Amniotic stem cell (primary cell): ENCODE measurements around the gene RFNG.

Source experiments
- DNase-seq: peaks from one replicate; lab custom pipeline; 2025; lab: John Stamatoyannopoulos, UW

RFNG gene

DNA sequence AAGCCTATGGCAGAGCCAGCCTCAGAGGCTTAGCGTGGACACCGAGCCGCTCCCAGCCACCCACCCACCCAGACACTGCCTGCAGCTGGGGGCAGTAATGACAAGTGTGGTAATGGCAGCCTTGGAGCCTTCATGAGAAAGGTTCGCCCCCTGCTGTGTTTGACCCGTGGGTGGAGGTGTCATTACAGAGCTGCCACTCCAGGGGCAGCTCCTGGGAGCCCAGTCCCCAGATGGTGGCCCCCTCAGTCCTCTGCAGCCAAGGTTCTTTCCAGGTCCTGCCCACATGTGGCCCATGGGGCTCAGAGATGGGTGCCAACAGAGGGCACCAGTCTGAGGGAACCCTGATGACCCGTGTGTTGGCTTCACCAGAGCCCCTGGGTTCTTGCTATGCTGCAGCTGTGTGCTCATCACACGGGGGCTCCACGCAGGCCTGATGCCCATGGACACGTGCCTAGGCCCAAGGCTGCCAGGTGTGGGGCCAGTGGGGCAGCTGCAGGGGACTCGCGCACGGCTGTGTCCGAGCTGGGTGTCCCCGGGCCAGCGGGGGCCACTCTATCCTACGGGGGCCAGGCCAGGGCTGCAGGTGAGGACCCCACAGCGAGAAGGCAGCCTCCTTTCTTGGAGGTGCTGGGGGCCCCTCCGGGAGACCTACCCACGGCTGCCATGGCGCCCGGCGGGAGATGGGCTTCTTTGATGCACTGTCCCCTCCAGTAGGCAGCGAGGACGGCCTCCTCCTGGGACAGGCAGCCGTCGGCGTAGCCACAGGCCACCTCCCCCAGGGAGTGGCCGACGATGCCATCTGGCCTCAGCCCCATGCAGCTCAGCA, 38.3 kb upstream of the RFNG start:
- no peak for DNase-seq

DNA sequence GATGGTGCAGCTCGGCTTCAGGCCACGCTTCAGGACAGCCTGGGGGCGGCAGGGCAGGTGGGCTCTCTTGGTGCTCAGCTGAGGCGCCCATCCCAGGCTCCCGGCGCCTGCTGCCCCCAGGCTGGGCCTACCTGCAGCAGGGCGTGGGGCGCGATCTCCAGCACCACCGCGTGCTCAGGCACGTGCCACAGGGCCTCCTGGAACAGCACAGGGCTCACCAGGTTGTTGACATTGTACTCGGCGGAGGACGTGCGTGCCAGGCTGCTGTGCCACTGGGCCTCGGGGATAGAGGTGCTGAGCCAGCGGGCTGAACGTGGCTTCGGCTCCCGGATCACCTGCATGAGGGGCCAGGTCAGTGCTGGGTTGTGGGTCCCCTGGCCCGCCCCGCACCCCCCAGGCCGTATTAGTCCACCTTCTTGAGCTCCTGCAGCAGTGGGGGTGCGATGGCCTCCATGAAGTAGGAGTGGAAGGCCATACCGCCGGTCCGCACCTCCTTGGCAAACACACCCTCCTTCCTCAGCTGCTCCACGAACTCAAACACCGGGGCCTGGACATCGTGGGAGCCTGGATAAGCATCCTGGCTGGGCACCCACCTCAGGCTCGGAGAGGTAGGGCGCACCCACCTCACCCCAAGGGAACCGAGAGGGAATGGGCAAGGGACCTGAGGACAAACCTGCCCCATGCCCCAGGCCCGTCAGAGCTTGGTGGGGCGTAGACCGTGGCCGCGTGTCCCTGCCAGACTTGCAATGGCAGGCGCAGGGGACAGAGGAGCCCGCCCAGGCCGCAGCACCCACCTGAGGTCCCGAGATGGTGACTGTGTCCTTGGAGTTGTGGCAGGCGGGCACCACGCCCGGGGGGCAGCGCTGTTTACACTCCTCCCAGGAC, 37.5 kb upstream of the RFNG start:
- DNase-seq = no peak

DNA sequence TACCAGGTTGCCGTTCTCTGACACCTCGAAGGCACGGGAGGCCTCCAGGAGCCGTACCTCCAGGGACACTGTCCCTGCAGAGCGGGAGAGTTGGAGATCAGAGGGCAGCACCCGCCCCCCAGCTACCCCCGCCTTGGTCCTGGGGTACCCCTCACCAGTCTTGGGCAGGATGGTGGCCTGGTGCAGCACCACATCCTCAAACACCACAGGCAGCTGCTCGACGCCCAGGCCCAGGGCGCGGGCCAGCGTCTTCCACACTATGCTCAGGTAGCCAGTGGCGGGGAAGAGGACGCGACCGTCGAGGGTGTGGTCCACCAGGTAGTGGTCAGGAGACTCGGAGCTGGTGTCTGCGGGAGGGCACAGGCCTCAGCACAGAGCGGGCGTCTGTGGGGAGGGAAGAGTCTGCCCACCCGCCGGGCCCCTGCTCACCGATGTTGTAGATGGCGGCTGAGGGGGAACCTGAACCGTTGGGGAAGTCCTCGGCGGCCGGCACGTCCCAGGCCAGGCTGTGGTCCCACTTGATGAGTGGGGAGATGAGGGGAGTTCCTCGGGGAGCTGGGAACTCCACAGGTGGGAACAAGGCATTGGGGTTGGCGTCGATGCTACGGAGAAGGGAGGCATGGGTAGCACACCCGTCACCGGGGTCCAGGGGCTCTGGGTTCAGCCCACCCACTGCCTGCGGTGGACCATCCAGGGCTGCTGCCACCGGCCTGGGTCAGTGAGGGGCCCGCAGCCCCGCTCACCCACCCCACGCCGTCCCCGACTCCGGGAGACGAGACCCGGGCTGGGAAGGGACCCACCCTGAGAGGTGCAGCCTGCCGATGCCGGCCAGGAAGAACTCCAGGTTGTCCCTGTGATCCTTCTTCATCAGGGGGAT, 36.6 kb upstream of the RFNG start:
- DNase-seq = no peak

DNA sequence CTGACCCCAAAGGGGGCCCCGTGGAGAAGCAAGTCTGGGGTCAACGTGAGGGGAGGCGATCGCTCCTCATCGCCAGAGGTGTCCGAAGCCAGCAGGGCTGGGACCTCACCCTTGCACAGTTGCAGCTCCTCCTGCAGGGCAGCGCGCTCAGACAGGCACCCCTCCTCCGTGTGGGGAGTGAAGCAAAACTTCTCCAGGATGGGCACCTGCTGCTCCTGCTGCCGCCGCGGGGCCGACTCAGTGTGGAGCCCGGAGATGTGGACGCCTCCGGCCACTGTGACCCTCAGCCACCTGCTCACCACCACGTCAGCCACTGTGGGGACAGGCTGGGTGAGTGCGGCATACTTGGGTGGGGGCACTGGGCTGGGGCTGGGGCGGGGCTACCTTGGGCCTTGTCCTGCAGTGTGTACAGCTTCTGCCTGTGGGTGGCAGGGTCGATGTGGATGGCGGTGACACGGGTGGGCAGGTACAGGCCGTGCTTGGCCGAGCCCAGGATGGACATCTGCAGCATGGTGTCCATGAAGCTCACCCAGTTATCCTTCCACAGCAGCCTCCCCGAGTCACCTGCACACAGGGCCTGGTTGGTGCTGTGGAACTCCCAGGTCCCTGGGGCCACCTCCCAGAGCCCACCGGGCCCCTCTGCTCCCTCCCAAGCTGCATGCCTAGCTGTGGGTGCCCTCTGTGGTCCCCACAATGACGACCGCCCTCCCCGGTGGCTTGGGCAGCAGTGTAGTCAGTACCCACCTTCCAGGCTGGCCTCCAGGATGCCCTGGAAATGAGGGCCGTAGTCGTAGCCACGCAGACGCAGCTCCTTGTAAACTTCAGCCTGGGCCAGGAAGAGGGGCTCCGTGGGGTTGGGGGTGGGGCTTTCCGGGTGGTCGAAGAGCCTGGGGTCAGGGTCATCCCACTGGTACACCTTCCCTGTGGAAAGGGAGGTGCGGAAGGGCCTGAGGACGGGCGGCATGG, 35.6 kb upstream of the RFNG start:
- no peak for DNase-seq

DNA sequence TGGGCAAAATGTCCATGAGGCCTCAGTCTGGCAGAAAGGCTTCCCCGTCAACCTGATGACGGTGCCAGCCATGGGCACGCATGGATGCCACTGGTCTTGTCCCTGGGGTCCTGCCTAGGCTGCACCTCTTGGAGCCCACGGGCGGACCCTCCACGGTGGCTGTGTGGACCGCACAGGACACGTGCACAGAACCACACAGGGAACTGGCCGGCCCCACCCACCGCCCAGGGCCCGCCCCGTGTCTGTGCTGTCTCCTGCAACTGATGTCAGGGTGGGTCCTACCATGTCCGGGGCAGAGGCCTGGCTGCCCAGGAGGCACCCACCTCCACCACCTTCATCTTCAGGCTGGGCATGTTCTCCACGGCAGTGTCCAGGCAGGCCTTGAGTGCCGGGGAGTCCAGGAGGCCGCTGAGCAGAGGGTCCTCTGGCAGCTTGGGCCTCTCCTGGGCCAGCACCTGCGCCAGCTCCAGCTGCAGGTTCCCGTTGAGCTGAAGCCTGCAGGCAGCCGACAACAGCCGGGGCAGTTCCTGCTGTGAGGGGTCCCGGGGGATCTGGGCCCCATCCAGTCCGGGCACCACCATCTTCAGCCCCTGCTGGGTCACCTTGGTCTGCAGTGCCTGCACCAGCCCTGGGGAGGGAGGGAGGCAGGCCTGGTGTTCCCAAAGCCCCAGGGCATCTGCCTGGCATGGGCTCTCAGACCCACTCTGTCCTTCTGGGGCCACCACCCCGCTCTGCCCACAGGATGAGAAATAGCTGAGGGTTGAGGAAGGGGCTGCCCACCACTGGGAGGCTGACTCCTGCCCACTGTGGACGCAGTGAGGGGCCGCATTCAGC, 34.5 kb upstream of the RFNG start:
- DNase-seq = no peak

DNA sequence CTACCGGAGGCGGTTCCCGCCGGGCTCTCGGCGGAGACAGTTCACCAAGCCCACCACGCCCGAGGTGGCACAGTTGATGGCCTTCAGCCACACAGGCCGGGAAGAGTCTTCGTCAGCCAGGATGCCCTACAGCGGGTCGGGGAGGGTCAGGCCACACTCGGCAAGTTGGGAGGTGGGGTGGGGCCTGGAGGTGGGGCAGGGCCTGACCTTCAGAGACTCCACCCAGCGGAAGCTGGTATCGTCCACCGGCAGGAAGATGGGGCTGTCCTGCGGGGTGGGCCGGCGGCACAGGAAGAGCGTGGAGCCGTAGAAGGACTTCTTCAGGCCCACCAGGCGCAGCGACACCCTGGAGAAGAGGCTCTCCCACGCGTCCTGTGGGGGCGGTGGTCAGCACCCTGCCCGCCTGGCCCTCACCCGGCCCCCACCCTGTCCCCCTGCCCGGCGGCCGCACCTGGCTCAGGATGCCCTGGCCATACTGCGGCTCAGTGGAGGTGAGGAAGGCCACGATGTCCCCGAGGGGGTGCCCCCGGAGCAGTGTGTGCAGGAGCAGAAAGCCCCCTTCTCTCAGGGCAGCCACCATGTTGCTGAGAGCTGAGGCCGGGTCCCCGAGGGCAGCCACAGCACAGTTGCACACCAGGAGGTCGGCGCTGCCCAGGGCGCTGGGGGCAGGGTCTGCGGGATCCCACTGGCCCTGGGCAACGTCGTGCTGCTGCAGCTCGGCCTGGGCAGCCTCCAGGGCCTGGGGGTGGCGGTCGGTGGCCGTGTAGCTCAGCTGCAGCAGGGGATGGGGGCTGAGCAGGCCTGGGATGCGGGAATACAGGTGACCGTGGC, 33.6 kb upstream of the RFNG start:
- no peak for DNase-seq

DNA sequence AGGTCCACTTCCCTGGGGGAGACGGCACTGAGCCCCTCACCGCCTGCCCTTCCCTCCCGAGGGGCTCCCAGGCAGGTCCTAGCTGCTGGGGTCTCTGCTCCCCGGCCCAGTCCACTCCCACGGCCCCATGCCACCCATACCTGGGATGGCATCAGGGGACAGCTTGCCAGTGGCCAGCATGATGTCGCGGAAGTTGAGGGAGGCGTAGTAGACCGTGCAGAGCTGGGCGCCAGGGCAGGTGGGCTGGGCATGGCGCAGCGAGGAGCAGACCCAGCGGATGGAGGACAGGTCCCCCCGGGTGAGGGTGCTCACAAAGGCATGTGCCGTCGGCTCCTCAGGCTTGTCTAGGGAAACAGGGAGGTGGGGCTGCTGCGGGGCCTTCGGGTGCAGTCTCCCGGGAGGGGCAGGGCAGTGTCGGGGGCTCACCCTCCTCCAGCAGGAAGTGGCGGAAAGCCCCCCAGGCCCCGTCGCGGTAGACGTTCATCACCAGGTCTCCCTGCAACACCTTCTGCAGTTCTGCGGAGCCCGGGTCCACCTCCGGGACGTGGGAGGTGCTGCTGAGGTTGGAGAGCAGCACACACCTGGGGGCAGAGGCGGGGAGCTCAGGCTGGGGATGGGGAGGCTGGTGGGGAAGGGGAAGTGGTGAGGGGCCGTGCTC, 32.9 kb upstream of the RFNG start:
- DNase-seq = no peak

DNA sequence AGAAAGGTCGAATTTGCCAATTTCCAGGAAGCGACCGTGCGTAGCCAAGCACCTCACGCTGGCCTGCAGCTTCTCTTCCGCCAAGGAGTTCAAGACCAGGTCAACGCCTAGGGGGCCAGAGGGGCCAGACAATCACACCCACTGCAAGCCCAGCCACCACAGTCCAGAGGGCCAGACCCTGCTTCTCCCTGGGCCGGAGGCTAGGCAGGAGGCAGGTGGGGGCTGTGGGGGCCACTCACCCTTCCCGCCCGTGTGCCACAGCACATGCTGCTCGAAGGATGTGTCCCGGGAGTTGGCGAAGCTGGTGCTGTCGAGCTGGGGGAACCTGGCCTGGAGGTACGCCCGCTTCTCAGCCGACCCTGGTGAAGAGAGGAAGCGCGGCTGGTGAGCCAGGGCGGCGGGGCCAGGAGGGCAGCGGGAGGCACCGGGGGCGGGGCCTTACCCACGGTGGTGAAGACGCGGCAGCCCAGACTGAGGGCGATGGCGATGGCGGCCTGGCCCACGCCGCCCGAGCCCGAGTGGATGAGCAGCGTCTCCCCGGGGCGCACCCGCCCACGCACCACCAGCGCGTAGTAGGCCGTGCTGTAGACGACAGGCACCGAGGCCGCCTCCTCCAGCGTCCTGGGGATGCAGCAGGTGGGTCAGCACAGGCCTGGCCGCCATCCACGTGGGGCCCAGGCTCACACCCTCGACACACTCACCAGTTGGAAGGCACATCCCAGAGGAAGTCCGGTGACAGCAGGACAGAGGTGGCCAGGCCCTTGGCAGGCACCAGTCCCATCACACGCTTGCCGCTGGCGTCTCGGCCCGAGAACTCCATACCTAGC, 32.1 kb upstream of the RFNG start:
- no peak for DNase-seq

DNA sequence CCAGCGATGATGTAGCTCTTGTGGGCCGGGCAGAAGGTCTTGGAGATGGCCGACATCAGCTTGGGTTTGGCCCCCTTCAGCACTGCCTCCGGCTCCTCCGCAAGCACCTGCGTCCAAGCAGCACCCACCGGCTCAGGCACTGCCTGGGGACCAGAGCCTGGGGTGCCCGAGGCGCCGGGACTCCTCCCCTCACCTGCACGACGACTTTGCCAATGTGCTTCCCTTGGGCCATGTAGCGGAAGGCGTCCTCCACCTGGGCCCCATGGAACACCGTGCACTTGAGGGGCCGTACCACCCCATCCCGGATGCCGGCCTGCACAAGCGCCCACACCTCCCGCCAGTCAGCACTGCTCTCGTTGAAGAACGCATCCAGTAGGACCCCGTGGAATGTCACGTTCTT, 31.4 kb upstream of the RFNG start:
- no peak for DNase-seq

DNA sequence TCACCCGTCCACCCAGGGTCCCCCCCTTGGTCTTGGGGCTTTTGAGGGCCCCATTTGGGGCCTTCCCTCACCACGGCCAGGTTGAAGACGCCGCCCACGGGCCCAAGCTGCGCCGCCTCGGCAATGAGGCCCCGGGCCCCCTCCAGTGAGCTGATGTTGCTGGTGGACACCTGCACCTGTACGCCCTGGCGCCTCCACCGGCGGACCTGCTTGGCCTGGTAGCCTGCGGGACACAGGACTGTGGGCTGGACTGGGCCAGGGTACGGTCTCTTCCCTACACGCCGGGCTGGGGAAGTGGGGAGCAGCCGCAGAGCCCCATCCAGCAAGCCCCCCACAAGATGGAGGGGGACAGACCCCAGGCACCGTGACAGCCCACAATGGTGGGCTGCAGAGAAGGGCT, 30.8 kb upstream of the RFNG start:
- no peak for DNase-seq

DNA sequence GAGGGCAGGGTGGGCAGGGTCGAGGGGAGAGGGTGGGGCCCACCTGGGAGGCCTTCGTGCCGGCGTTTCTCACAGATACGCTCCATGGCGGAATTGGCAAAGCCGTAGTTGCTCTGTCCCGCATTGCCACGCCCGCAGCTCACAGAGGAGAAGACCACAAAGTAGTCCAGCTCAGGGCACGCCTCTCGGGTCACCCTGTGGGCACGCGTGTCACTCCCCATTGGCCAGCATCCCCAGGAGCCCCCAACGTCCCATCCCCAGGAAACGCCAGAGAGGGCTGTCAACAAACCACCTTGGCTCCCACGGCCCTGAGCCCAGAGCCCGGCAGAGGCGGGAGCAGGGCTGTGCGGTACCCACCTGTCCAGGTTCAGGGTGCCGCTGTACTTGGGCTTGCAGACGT, 30.4 kb upstream of the RFNG start:
- DNase-seq = no peak

DNA sequence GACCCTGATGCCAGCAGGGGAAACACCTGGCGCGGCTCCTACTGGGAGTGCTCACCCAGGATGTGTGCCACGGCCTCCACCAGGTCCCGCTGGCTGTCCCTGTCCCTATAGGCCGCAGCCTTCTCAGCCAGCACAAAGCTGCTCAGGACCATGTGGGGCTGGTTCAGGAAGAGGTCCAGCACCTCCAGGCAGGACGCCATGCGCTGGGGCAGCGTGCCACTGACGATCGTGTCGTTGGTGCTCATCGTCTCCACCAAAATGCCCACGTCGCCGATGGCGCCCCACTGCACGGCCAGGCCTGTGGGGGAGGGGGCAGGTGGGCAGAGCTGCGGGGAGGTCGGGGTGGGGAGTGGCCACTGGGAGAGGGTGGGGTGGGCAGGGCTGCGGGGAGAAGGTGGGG, 29.9 kb upstream of the RFNG start:
- no peak for DNase-seq

DNA sequence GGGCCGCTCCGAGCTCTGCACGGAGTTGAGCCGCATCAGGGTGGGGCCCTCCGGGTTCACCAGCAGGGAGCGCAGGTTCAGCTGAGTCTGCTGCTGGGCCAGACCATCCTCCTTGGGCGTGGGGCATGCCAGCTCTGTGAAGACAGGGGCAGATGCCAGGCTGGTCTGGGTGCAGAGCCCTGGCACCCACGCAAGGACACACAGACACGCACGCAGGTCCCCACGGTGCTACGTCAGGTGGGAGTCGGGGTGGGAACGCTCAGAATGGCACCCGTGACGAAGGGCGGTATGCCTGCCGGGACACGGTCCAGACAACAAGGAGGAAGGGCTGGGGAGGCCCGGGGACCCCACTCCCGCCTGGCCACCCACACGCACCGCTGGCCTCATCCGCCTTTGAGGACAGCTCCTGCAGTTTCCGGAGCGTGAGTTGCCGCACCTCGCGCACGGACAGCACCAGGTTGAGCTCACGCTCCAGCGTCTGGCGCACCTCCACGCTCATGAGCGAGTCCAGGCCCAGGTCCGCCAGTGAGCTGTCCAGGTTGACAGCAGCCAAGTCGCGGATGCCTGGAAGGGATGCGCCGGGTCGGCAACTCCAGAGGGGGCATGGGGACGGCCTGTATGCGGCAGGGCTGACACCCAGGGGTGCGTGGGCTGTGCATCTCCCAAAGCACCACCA, 29.3 kb upstream of the RFNG start:
- no peak for DNase-seq

DNA sequence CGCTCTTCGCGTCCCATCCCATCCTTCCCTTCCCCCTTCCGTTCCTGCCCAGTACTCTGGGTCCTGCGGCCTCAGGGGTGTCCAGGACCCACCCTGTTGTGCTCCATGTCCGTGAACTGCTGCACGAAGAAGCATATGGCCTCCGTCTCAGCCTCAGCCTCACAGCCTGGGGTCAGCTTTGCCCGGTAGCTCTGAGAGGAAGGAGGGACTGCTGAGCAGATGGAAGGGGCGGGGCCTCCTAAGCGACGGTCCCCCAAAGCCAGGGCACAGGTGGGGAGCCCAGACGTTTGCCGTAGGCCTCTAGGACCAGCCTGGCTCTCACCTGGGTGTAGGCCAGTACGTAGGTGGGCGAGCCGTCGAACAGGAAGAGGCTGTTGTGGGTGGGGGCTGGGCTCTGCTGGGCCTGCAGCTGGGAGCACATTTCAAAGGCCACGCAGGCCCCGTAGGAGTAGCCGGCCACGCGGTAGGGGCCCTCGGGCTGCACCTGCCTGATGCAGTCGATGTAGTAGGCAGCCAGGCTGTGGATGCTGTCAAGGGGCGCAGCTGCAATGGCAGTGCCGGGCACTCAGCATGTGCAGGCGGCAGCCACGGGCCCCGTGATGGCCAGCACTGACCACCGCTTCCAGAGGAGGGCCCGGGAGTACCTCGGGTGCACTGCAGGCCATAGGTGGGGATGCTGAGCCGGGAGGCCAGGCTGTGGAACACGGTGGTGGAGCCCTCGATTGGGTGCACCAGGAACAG, 28.6 kb upstream of the RFNG start:
- no peak for DNase-seq

DNA sequence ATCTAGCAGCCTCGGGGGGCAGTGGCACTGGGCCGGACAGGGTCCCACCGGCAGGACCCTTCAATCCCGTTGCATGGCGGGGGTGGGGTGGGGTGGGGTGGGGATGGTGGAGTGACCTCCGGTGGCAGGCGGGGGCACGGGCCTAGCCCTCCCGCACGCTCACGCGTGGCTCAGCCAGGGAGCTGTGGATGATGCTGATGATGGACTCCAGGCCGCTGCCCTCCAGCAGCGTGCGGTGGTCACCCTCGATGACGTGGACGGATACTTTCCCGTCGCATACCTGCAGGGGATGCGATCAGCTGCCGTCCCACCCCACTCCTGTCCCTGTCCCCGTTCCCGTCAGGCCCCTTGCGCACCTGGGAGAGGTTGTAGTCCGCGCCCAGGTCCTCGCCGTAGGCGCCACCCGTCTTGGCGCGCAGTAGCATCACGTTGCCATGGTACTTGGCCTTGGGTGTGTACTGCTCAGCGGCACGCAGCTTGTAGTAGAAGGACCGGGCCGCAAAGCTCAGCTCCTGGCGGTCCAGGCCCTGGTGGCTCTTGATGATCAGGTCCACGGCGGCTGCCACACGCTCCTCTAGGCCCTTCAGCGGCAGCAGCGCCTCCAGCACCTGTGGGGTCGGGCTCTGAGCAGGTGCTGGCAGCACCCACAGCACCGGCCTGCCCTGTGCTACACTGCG, 27.5 kb upstream of the RFNG start:
- no peak for DNase-seq

DNA sequence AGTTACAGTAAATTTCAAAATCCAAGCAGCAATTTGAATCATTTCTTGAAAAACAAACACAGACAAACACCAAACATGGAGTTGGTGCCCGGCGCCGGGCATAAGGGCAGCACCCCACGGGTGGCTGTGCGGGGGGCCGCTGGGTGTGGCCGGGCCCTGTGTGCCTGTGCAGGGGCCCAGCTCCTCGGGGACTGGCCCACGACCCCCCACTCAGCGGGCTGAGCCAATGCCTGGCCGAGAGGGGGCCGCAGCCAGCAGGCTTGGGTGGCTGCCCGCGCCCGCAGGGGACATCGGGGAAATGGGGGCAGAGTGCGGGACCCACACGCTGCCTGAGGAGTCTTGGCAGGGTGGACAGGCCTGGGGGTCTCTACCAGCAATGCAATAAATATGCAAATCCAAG, 26.8 kb upstream of the RFNG start:
- DNase-seq = no peak
